Stomach (tissue), 9 donors: ENCODE results near the gene ARHGAP22. TPM values are rescaled to one million over a fixed set of nuclear protein-coding genes. Genes with fewer than 3 reads are reported as not detected.
"Not testable (repeated sequence)": the region's sequence is repeated elsewhere in the genome, so short reads cannot be mapped to it uniquely, and the experiment has no call there.

ENCODE experiments used
- DNase-seq, 2 donors: peaks; one replicate each; pipeline versions ENCODE4 v3.0.0 to v3.0.0-alpha.2; 2013 to 2019
- H3K27ac ChIP-seq, 5 donors: fragments of 200-600 bp in 4 of 5; sonication (generic) in 4 of 5; one replicate each; pipeline ENCODE4 v1.5.1; 2013 to 2019; ENCODE audit warnings: mild to moderate bottlenecking in 1 of 5, moderate library complexity in 1 of 5
- H3K27me3 ChIP-seq, 3 donors: fragments of 200-600 bp; sonication (generic); one replicate each; pipeline ENCODE4 v1.5.1; 2017 to 2019; ENCODE audit warnings: mixed run types in 1 of 3
- H3K36me3 ChIP-seq, 4 donors: fragments of 200-600 bp; sonication (generic); 1 replicate in 3 of 4; 2 replicates in 1 of 4; pipeline ENCODE4 v1.5.1; 2016 to 2019
- H3K4me1 ChIP-seq, 4 donors: fragments of 200-600 bp; sonication (generic); one replicate each; pipeline ENCODE4 v1.5.1; 2016 to 2019
- H3K4me3 ChIP-seq, 4 donors: fragments of 200-600 bp; sonication (generic) in 3 of 4; one replicate each; pipeline ENCODE4 v1.5.1; 2016 to 2019; ENCODE audit warnings: mild to moderate bottlenecking in 1 of 4
- H3K9me3 ChIP-seq, 4 donors: fragments of 200-600 bp; sonication (generic); one replicate each; pipeline ENCODE4 v1.5.1; 2016 to 2019
- CTCF ChIP-seq, 7 experiments: fragments of 450-650 bp in 4 of 7; fragments of 200-600 bp in 3 of 7; sonication (generic) in 3 of 7; IDR thresholded peaks; one replicate each; pipeline ENCODE4 v1.5.1; 2016 to 2019; ENCODE audit warnings: antibody characterized with exemption in 7 of 7, control low read depth in 2 of 7, mild to moderate bottlenecking in 1 of 7
- EP300 ChIP-seq: sonication (generic); formaldehyde crosslinking; IDR thresholded peaks from one replicate; pipeline ENCODE4 v1.6.1; 2017; ENCODE audit warnings: antibody characterized with exemption
- POLR2A ChIP-seq, 4 donors: fragments of 450-650 bp; IDR thresholded peaks; one replicate each; pipeline ENCODE4 v1.6.1; 2016; ENCODE audit warnings: antibody characterized with exemption in 4 of 4, control low read depth in 2 of 4, mild to moderate bottlenecking in 1 of 4, moderate library complexity in 1 of 4
- POLR2AphosphoS5 ChIP-seq, 3 donors: sonication (generic); formaldehyde crosslinking; IDR thresholded peaks; one replicate each; pipeline ENCODE4 v1.6.1; 2016; ENCODE audit warnings: antibody characterized with exemption in 3 of 3
- WGBS, 5 donors: extraction: QIAGEN DNeasy Blood & Tissue Kit in 3 of 5; methylation state at CpG; one replicate each; pipeline versions ENCODE4 v1.1.5 to v1.1.7; 2013 to 2018; 5-methylcytosine and 5-hydroxymethylcytosine counted together
- intact Hi-C: fragments of 100-400 bp; cut with DNase I; formaldehyde crosslinking; loops from one replicate; pipeline ENCODE4 v1.15.1; 2023; ENCODE audit warnings: low total_unique reads
- polyA plus RNA-seq, 3 donors: library from polyadenylated mRNA; stranded (reverse); fragments of 200-250 nt; gene quantifications; one replicate each; pipeline ENCODE4 v1.2.3, GENCODE V29; 2013
- total RNA-seq, 5 donors: library from RNA; depleted of rRNA; stranded (reverse); fragments of >200 nt; gene quantifications; one replicate each; pipeline versions ENCODE4 v1.1.0 to v1.2.3, GENCODE V29; 2014 to 2016
- donor health status: healthy with polysubstance abuse.
- donor health status: Bipolar disorder and iron deficiency.
- donor health status: healthy.

Gene ARHGAP22
- total and polyA plus RNA-seq, 8 donors, result 1.3 to 28.6 (median 2.2) TPM; not detected in 1

GRCh38 chr10:48648172-48648942 is 43.5 kb upstream of the ARHGAP22 start:
- intact Hi-C loops, result loop anchor here (2.0 kb wide), 1 partner anchor 92 kb away; no protein-coding TSS in a partner anchor
- no peaks in the 10 kb centered on the region for H3K36me3 ChIP-seq
- TF ChIP-seq POLR2A (IDR thresholded peaks at IDR 0.05) (no peak), POLR2AphosphoS5 (IDR thresholded peaks at IDR 0.05) (no peak), EP300 (no peak), CTCF (IDR thresholded peaks at IDR 0.05) (no peak)
- no peak overlapping the region for H3K4me3 ChIP-seq
- H3K9me3 ChIP-seq, result peaks cover 0 to under 1% (median 0%) of the 10 kb centered on the region in 4 donors
- H3K4me1 ChIP-seq, result no peaks in the 10 kb centered on the region
- WGBS, 5 donors, result 73 to 84% (median 78%) methylated on average over 12 of the region's 12 CpGs
- no peak overlapping the region for H3K27ac ChIP-seq
- peaks cover 0 to 3% (median 0%) of the 10 kb centered on the region in 3 donors for H3K27me3 ChIP-seq
- no peak for DNase-seq

DNA sequence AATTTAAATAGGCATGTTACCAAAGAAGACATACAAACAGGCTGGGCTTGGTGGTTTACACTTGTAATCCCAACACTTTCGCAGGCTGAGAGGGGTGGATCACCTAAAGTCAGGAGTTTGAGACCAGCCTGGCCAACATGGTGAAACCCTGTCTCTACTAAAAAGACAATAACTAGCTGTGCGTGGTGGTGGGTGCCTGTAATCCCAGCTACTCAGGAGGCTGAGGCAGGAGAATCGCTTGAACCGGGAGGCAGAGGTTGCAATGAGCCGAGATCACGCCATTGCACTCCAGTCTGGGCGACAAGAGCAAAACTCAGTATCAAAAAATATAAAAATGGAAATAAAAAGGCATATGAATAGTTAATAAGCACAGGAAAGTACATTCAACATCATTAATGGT is 42.2 kb upstream of the ARHGAP22 start:
- 89 to 94% (median 93%) methylated on average over 7 of the region's 7 CpGs for WGBS, 5 donors
- intact Hi-C loops, DNase-seq, H3K36me3 ChIP-seq, H3K4me3 ChIP-seq, H3K9me3 ChIP-seq, H3K27ac ChIP-seq, H3K4me1 ChIP-seq, H3K27me3 ChIP-seq: not testable (repeated sequence)

DNA sequence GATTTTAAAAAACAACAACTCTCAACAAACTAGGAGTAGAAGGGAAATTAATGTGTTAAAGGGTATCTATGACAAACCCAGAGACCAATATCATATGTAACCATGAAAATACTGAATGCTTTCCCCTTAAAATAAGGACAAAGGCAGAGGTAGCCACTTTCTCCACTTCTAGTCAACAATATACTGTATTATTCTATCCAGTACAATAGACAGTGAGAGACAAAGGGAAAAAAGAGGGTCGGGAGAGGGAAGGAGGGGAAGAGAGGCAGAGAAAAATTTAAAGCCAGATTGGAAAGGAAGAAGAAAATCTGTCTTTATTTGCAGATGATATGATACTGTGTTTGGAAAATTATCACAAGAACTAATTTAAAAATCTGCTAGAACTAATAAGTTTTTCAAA is 40.7 kb upstream of the ARHGAP22 start:
- intact Hi-C loops, result no loop called here
- Histone ChIP-seq H3K27ac (no peak overlapping the region), H3K4me3 (no peak overlapping the region), H3K36me3 (no peaks in the 10 kb centered on the region), H3K9me3 (peaks cover 0 to 20% (median 6%) of the 10 kb centered on the region in 4 donors), H3K27me3 (no peaks in the 10 kb centered on the region), H3K4me1 (no peaks in the 10 kb centered on the region)
- WGBS, 5 donors, result 55 to 67% (median 62%) methylated on average over 1 of the region's 1 CpG
- TF ChIP-seq POLR2AphosphoS5 (IDR thresholded peaks at IDR 0.05) (no peak), EP300 (no peak), POLR2A (IDR thresholded peaks at IDR 0.05) (no peak)
- no peak for DNase-seq

GRCh38 chr10:48641099-48641690 is 36.3 kb upstream of the ARHGAP22 start:
- H3K36me3 ChIP-seq, H3K27me3 ChIP-seq, intact Hi-C loops, H3K4me3 ChIP-seq, H3K4me1 ChIP-seq, H3K27ac ChIP-seq, DNase-seq: not testable (repeated sequence)
- 93 to 97% (median 95%) methylated on average over 4 of the region's 4 CpGs for WGBS, 5 donors
- H3K9me3 ChIP-seq, result peaks cover 0 to 20% (median 6%) of the 10 kb centered on the region in 4 donors

DNA sequence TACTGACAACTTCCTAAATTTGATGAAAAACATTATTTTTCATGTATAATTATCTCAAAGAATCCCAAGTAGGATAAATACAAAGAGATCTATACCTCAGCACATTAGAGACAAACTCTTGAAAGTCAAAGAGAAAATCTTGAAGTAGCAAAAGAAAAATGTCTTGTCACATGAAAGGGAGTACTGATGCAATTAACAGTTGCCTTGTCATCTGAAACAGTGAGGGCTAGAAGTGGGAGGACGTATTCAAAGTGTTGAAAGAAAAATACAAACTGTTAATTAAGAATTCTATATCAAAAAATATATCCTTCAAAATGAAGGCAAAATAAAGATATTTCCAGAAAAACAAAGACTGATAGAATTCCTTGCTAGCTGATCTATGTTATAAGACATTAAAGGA is 35.5 kb upstream of the ARHGAP22 start:
- WGBS, 5 donors, result 67 to 86% (median 69%) methylated on average over 1 of the region's 1 CpG
- H3K27ac ChIP-seq, result no peak overlapping the region
- intact Hi-C loops, result no loop called here
- H3K4me1 ChIP-seq, result peaks cover 0 to 2% (median 0%) of the 10 kb centered on the region in 4 donors
- H3K9me3 ChIP-seq, result peaks cover 0 to 20% (median 6%) of the 10 kb centered on the region in 4 donors
- no peaks in the 10 kb centered on the region for H3K36me3 ChIP-seq
- no peak overlapping the region for H3K4me3 ChIP-seq
- TF ChIP-seq POLR2AphosphoS5 (IDR thresholded peaks at IDR 0.05) (no peak), CTCF (IDR thresholded peaks at IDR 0.05) (no peak), POLR2A (IDR thresholded peaks at IDR 0.05) (no peak), EP300 (no peak)
- H3K27me3 ChIP-seq, result peaks cover 0 to 19% (median 0%) of the 10 kb centered on the region in 3 donors
- no peak for DNase-seq
